NCI-H345 treated with DMSO at 0.1 percent for 48 hours (cell line): ENCODE results near the gene SKAP1.
"Not testable (repeated sequence)": the region's sequence is repeated elsewhere in the genome, so short reads cannot be mapped to it uniquely, and the experiment has no call there.

Experiments used
- DNase-seq: peaks from one replicate; lab custom pipeline; 2025; ENCODE audit not compliant: unreplicated experiment; lab: John Stamatoyannopoulos, UW

SKAP1 gene

DNA sequence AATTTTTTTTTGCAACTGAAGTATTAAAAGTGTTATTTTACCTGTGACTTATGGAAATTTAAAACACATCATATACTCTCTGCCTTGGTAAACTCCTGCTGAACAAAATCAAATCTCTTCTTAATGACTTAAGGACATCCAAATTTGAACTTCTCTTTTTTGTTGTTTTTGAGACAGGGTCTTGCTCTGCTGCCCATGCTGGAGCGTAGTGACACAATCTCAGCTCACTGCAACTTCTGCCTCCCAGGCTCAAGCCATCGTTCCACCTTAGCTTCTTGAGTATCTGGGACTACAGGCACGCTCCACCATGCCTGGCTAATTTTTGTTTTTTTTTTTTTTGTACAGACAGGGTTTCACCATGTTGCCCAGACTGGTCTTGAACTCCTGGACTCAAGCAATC is 56.1 kb downstream of the SKAP1 start:
- no peak for DNase-seq

- DNase-seq = no peak
Observed at GRCh38 chr17:48373130-48373830, 56.7 kb downstream of the SKAP1 start.

DNA sequence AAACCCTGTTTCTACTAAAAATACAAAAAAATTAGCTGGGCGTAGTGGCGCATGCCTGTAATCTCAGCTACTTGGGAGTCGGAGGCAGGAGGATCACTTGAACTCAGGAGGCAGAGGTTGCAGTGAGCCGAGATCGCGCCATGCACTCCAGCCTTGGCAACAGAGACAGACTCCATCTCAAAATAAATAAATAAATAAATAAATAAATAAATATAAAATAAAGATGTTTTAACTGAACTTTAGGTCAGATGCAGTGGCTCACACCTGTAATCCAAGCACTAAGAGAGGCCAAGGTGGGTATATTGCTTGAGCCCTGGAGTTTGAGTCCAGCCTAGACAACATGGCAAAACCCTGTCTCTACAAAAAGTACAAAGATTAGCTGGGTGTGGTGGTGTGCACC is 61.0 kb downstream of the SKAP1 start:
- not testable (repeated sequence) for DNase-seq

GRCh38 chr17:48368352-48368908 is 61.6 kb downstream of the SKAP1 start:
- DNase-seq = no peak

GRCh38 chr17:48363161-48363560 is 66.9 kb downstream of the SKAP1 start:
- DNase-seq = no peak

GRCh38 chr17:48360861-48361633 is 69.0 kb downstream of the SKAP1 start:
- not testable (repeated sequence) for DNase-seq

DNA sequence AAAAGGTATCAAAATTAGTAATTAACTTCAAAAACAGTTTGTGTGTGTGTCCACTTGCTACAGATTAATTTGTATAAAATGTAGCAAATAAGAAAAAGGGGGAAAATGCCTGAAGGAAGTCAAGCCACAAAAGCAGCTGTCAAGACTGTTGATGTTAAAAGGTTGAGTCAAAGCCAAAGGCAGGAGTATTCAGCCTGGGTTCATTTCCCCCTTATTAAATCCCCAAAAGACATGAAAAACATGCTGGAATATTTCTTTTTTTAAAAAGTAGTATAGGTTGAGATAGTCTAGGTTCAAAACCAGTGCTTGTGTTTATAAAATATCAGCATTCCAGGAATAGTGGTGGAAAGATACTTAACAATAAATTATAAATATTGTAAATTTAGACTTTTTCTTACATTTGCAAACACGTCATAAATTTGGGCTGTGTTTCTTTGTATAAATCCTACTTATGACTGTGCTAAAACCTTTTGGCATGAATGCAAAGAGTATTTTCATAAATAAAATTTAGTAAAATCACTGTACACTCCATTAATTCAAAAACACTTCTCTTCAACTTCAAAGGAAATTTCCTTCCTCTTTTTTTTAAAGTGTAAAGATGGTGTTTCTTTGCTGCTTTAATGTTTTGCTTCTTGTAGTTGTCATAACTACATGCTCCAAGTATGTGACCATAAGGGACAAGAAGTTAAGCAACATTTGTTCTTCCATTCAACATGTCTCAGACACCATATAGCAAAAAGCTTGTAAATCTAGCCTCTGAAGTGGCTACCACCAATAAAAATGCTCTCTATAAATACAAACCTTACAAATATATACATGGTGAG is 72.0 kb downstream of the SKAP1 start:
- DNase-seq = no peak

GRCh38 chr17:48356866-48357265 is 73.1 kb downstream of the SKAP1 start:
- DNase-seq = no peak

GRCh38 chr17:48352630-48353029 is 77.4 kb downstream of the SKAP1 start:
- DNase-seq = no peak

DNA sequence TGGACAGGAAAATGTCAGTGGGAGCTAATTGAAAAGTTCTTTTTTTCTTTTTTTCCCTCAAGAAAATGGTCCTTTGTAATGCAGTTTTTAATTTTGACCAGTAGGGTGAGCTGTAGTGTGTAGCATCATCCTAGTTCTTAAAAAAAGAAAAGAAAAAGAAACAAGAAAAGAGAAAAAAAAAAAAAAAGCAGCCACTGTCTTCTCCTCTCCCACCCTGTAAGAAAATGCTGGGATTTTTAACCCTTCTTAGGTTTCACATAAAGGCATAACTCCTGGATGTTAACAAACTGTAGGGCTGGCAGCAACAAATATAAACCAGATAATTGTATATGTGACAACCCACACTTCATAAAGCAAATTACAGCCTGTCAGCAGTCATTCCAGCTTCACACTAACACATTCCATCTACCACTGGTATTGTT is 78.1 kb downstream of the SKAP1 start:
- peak; percentile 13 for DNase-seq

DNA sequence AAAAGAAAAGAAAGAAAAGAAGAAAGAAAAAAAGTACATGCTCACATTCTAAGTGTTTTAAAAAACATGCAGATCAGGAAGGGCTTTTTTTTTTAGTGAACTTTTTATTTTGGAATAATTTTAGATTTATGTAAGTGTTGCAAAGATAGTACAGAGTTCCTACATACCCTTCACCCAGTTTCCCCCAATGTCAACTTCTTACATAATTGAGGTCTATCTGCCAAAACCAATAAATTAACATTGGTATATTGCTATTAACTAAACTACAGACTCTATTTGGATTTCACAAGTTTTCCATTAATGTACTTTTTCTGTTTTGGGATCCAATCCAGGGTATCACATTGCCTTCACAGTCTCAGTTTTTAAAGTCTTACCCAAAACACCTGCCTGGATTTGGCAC is 81.7 kb downstream of the SKAP1 start:
- DNase-seq = no peak

GRCh38 chr17:48347177-48347576 is 82.8 kb downstream of the SKAP1 start:
- DNase-seq = no peak

DNA sequence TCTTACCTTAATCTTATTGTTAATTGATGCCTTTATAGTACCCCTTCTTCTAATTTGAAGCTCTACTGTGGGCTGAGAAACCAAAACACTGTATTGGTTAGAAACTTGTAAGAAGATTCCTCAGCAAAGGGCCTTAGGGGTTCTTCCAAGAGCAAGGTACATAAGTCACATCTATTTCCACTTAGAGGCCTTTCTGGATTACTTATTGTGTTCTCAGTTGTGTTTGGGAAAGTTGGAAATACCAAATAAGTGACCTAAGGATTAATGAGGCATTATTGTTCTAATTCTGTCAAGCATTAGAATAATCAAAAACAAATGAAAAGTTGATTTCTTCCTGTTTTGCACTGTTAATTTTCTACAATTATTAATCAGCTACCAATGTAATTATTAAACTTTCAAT is 85.8 kb downstream of the SKAP1 start:
- no peak for DNase-seq

GRCh38 chr17:48340916-48341315 is 89.1 kb downstream of the SKAP1 start:
- DNase-seq = no peak

GRCh38 chr17:48338720-48339119 is 91.3 kb downstream of the SKAP1 start:
- no peak for DNase-seq

- DNase-seq = not testable (repeated sequence)
Observed at GRCh38 chr17:48337903-48338302, 92.1 kb downstream of the SKAP1 start.

- DNase-seq = no peak
Observed at GRCh38 chr17:48336986-48337385, 93.0 kb downstream of the SKAP1 start.

- DNase-seq = peak; percentile 74
Observed at GRCh38 chr17:48335858-48336500, 94.0 kb downstream of the SKAP1 start.

GRCh38 chr17:48335146-48335784 is 94.7 kb downstream of the SKAP1 start:
- no peak for DNase-seq

DNA sequence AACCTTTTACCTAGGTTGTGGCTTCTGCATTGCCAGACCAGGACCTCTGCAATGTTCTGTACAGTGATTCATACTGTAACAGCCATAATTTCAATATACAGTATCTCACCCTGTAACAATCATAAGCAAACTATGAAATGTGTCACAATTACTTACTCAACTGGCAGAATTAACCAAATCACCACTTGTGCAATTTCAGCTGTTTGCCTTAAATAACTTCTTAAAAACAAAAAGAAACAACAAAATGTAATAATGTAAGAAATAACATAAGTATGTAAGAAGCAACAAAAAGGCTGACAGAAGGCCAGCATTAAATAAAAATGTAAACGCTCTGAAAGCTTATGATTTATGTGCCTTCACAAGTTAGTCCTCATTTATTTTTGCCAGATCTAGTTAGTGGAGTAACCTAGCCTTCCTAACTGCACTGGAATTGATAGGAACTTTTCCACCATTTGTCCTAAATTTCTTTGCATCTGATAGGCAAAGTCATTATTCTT is 96.9 kb downstream of the SKAP1 start:
- DNase-seq = no peak
